Pons (tissue), 1 donor: ENCODE results near the gene TXNIP.

Experiments used
- DNase-seq: peaks from one replicate; pipeline ENCODE4 v3.0.0-alpha.2; 2016; ENCODE audit warnings: low spot score

Gene TXNIP

GRCh38 chr1:145963265-145964019, 32.9 kb downstream of the TXNIP start:
- DNase-seq, result peak; percentile 43

GRCh38 chr1:145962157-145963102, 33.9 kb downstream of the TXNIP start:
- peak; percentile 77 for DNase-seq

- DNase-seq, result peak; percentile 54
Observed at GRCh38 chr1:145961425-145962156, 34.8 kb downstream of the TXNIP start.

GRCh38 chr1:145961109-145961424, 35.3 kb downstream of the TXNIP start:
- no peak for DNase-seq

- DNase-seq, result peak; percentile 50
Observed at GRCh38 chr1:145960468-145961108, 35.8 kb downstream of the TXNIP start.

- DNase-seq, result no peak
Observed at GRCh38 chr1:145959957-145960467, 36.4 kb downstream of the TXNIP start.

GRCh38 chr1:145959333-145959732, 37.0 kb downstream of the TXNIP start:
- peak; percentile 32 for DNase-seq

GRCh38 chr1:145958734-145959133, 37.6 kb downstream of the TXNIP start:
- DNase-seq, result no peak

GRCh38 chr1:145957443-145958319, 38.7 kb downstream of the TXNIP start, which contains the start of gene LIX1L:
LIX1L (minus strand) TSS chr1:145958017; CDS start chr1:145957927, 90 bp downstream.
- DNase-seq, result peak; percentile 99

GRCh38 chr1:145956781-145957442, 39.5 kb downstream of the TXNIP start:
- DNase-seq, result peak; percentile 55

- no peak for DNase-seq
Observed at GRCh38 chr1:145956361-145956760, 40.0 kb downstream of the TXNIP start.

- DNase-seq, result peak; percentile 37
Observed at GRCh38 chr1:145955436-145955835, 40.9 kb downstream of the TXNIP start.

GRCh38 chr1:145953861-145954260, 42.5 kb downstream of the TXNIP start:
- no peak for DNase-seq

GRCh38 chr1:145952903-145953302, 43.5 kb downstream of the TXNIP start:
- no peak for DNase-seq

GRCh38 chr1:145951526-145951925, 44.9 kb downstream of the TXNIP start:
- no peak for DNase-seq

GRCh38 chr1:145949219-145949618, 47.2 kb downstream of the TXNIP start:
- DNase-seq, result no peak

GRCh38 chr1:145947551-145947950, 48.8 kb downstream of the TXNIP start:
- DNase-seq, result no peak

GRCh38 chr1:145946477-145946986, 49.8 kb downstream of the TXNIP start:
- no peak for DNase-seq

- DNase-seq, result no peak
Observed at GRCh38 chr1:145944532-145944931, 51.8 kb downstream of the TXNIP start.

GRCh38 chr1:145942871-145943270, 53.5 kb downstream of the TXNIP start:
- no peak for DNase-seq
